ENCODE measurements around the gene RPTOR. TPM values are rescaled to one million over a fixed set of nuclear protein-coding genes. Genes with fewer than 3 reads are reported as not detected.

RPTOR gene
- total RNA-seq, 1 experiment from 2014 or later: 66.7 TPM

DNA sequence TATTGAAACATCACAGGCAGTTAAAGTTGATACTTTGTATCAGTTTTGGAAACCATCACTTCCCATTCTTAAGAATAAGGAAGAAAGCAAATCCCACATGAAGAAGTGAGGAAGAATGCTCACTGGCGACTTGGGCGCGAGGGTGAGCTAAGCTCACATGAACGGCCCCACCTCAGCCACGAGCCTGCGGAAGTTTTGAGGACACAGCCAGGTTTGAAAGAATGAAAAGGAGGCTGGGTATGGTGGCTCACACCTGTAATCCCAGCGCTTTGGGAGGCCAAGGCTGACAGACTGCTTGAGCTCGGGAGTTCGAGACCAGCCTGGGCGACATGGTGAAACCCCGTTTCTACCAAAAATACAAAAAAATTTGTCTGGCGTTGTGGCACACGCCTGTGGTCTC lies 336.7 kb downstream of the RPTOR start:
- TF ChIP-seq, protein P1, sequence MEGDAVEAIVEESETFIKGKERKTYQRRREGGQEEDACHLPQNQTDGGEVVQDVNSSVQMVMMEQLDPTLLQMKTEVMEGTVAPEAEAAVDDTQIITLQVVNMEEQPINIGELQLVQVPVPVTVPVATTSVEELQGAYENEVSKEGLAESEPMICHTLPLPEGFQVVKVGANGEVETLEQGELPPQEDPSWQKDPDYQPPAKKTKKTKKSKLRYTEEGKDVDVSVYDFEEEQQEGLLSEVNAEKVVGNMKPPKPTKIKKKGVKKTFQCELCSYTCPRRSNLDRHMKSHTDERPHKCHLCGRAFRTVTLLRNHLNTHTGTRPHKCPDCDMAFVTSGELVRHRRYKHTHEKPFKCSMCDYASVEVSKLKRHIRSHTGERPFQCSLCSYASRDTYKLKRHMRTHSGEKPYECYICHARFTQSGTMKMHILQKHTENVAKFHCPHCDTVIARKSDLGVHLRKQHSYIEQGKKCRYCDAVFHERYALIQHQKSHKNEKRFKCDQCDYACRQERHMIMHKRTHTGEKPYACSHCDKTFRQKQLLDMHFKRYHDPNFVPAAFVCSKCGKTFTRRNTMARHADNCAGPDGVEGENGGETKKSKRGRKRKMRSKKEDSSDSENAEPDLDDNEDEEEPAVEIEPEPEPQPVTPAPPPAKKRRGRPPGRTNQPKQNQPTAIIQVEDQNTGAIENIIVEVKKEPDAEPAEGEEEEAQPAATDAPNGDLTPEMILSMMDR (IDR thresholded peaks at IDR 0.05; ENCODE audit: insufficient read depth in 1 of 2, low read depth in 1 of 2, low read length in 1 of 2, severe bottlenecking in 1 of 2, unreplicated experiment in 1 of 2): no peak
- Histone ChIP-seq H3K4me3 (ENCODE audit: low read depth, low read length) (no peak overlapping the region), H3K4me1 (no peaks in the 10 kb centered on the region), H3K27me3 (replicated peaks; ENCODE audit: control insufficient read depth, insufficient read depth, low read length) (no peaks in the 10 kb centered on the region), H3K9me3 (no peaks in the 10 kb centered on the region), H3K36me3 (ENCODE audit: control insufficient read depth, insufficient read depth, low read length) (peaks cover 1% of the 10 kb centered on the region; the same call in 1 of the 2 replicates)
- intact Hi-C loops (cut with micrococcal nuclease; ENCODE audit: unreplicated experiment): no loop called here
- no peaks in the 10 kb centered on the region for H3K9me3 Mint-ChIP-seq (ENCODE audit: unreplicated experiment)
- H3K27ac Mint-ChIP-seq (ENCODE audit: unreplicated experiment): no peak overlapping the region
- H3K36me3 Mint-ChIP-seq (ENCODE audit: insufficient read depth, unreplicated experiment): peaks cover 30% of the 10 kb centered on the region
- ChIA-PET CTCF (no interaction called here), POLR2A (no interaction called here)
- no peaks in the 10 kb centered on the region for H3K4me1 Mint-ChIP-seq (ENCODE audit: low read depth, unreplicated experiment)
- BruUV-seq (replicated peaks): no TSS peak
- DNase-seq: no peak
- H3K4me3 Mint-ChIP-seq (ENCODE audit: unreplicated experiment): no peak overlapping the region
- H3K27me3 Mint-ChIP-seq (ENCODE audit: insufficient read depth, unreplicated experiment): no peaks in the 10 kb centered on the region

DNA sequence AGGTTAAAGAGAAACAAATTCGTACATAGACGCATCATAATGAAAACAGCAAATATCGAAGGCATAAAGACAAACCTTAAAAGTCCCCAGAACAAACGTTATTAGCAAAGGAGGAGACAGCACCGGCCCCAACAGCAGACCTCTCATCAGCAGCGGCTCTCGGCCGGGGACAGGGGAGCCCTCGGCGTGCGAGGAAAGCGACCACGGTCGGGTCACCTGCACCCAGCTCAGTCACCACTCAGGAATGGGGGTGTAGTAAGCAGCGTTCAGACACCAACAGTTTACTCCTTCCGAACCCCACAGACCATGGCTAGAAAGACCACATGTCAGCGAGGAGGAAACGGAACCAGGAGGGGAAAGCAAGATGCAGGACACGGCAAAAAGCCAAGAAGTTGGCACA lies 337.7 kb downstream of the RPTOR start:
- no peaks in the 10 kb centered on the region for H3K27me3 ChIP-seq (replicated peaks; ENCODE audit: control insufficient read depth, insufficient read depth, low read length)
- no peak overlapping the region for H3K4me3 ChIP-seq (ENCODE audit: low read depth, low read length)
- BruUV-seq (replicated peaks): no TSS peak
- no peaks in the 10 kb centered on the region for H3K4me1 ChIP-seq
- H3K36me3 ChIP-seq (ENCODE audit: control insufficient read depth, insufficient read depth, low read length): peaks cover 1% of the 10 kb centered on the region; the same call in 1 of the 2 replicates
- no peaks in the 10 kb centered on the region for H3K9me3 ChIP-seq
- Mint-ChIP-seq H3K27ac (ENCODE audit: unreplicated experiment) (no peak overlapping the region), H3K9me3 (ENCODE audit: unreplicated experiment) (no peaks in the 10 kb centered on the region), H3K36me3 (ENCODE audit: insufficient read depth, unreplicated experiment) (peaks cover 35% of the 10 kb centered on the region), H3K4me1 (ENCODE audit: low read depth, unreplicated experiment) (no peaks in the 10 kb centered on the region), H3K4me3 (ENCODE audit: unreplicated experiment) (no peak overlapping the region), H3K27me3 (ENCODE audit: insufficient read depth, unreplicated experiment) (no peaks in the 10 kb centered on the region)
- intact Hi-C loops (cut with micrococcal nuclease; ENCODE audit: unreplicated experiment): no loop called here
- CTCF ChIA-PET: no interaction called here
- no peak for DNase-seq
- TF ChIP-seq, protein P1 (IDR thresholded peaks at IDR 0.05; ENCODE audit: insufficient read depth in 1 of 2, low read depth in 1 of 2, low read length in 1 of 2, severe bottlenecking in 1 of 2, unreplicated experiment in 1 of 2): no peak
- POLR2A ChIA-PET: no interaction called here

DNA sequence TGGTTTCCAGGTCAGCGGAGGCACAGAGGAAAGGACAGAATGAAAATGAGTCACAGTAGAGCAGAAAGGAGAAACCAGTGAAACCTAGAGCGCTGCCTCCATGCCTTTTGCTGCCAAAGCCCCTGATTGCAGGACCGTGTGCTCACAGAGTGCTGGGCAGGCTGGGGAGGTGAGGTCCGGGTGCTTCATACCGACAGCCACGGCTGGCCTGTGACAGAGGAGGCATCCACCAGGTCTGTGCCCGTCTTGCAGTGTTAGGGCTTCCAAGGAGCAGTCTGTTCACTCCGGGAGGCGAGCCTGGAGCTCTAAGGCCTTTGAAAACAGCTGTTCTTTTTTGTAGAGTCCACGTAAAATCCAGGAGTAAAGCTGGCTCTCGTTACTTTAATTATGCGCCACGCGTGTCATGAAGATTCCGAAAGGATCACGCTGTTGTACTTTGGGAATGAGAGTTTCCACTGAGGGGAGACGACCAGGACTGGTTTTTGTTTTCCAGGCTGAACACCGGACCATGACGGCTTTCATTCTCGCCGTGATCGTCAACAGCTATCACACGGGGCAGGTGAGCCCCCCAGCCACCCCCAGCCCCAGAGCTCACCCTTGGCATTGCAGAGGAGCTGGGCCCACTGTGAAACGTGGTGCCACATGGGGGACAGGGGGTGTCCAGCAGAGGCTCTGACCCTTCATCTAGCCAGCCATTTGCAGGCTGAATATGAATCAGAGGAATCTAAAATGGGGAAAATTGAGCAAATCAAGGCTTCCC lies 338.5 kb downstream of the RPTOR start:
- Histone ChIP-seq H3K36me3 (ENCODE audit: control insufficient read depth, insufficient read depth, low read length) (peaks cover 1% of the 10 kb centered on the region; the same call in 1 of the 2 replicates), H3K4me1 (no peaks in the 10 kb centered on the region), H3K4me3 (ENCODE audit: low read depth, low read length) (no peak overlapping the region), H3K27me3 (replicated peaks; ENCODE audit: control insufficient read depth, insufficient read depth, low read length) (no peaks in the 10 kb centered on the region), H3K9me3 (no peaks in the 10 kb centered on the region)
- Mint-ChIP-seq H3K27ac (ENCODE audit: unreplicated experiment) (no peak overlapping the region), H3K27me3 (ENCODE audit: insufficient read depth, unreplicated experiment) (no peaks in the 10 kb centered on the region), H3K36me3 (ENCODE audit: insufficient read depth, unreplicated experiment) (peaks cover 36% of the 10 kb centered on the region), H3K4me1 (ENCODE audit: low read depth, unreplicated experiment) (no peaks in the 10 kb centered on the region), H3K4me3 (ENCODE audit: unreplicated experiment) (no peak overlapping the region), H3K9me3 (ENCODE audit: unreplicated experiment) (no peaks in the 10 kb centered on the region)
- ChIA-PET CTCF (interaction anchor here (0.7 kb wide), 1 partner anchor 196 kb away, joined by 3 read pairs; no protein-coding TSS in a partner anchor), POLR2A (no interaction called here)
- intact Hi-C loops (cut with micrococcal nuclease; ENCODE audit: unreplicated experiment): no loop called here
- BruUV-seq (replicated peaks): no TSS peak
- TF ChIP-seq, protein P1 (IDR thresholded peaks at IDR 0.05; ENCODE audit: insufficient read depth in 1 of 2, low read depth in 1 of 2, low read length in 1 of 2, severe bottlenecking in 1 of 2, unreplicated experiment in 1 of 2): no peak
- DNase-seq: no peak
